PC-9 (cell line): ENCODE measurements around the gene GRHL1.

Experiments
- EZH2 ChIP-seq: fragments of 200-600 bp; sonication (generic); IDR thresholded peaks from 2 replicates; pipeline ENCODE4 v1.8.0; 2017; ENCODE audit warnings: antibody characterized with exemption, low read depth
- TF ChIP-seq, protein P1 (sequence below): fragments of 200-600 bp; sonication (generic); conservative IDR thresholded peaks from 2 replicates; pipeline ENCODE4 v1.6.1; 2017; ENCODE audit warnings: mixed run types, antibody characterized with exemption, mild to moderate bottlenecking, moderate library complexity

DNA sequence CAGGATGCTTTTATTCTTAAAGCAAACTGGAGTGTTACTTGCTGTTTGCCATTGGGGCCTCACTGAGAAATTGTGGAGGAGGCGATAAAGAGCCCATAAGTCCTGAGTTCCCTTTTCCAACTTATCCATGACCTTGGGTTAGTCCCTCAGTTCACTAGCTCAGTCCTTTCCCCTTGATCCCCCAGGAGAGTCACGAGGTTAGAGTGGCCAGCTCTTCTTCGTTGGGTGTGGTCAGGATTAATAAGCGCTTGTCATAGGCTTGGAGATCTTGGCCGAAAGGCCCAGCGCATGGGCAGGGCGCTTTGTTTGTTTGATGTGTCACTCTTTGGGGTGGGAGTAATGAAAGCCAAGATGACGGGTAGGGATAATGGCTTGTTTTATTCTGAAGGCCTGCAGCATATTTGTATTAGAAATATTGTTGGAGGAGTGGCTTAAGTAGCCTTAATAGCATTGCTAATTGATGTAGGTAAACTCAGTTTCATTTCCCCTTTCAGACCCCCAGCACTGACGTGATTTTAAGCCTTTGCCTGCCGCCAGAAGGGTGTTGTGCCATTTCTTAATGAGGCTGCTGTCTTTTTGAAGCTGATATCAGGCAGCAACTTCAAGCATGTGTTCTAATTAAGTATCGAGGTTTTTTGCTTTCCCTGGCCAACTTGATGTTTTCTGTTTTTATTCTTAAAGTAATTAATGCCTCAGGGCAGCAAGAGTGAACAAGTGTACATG, 15.7 kb downstream of the GRHL1 start:
- TF ChIP-seq, protein P1, sequence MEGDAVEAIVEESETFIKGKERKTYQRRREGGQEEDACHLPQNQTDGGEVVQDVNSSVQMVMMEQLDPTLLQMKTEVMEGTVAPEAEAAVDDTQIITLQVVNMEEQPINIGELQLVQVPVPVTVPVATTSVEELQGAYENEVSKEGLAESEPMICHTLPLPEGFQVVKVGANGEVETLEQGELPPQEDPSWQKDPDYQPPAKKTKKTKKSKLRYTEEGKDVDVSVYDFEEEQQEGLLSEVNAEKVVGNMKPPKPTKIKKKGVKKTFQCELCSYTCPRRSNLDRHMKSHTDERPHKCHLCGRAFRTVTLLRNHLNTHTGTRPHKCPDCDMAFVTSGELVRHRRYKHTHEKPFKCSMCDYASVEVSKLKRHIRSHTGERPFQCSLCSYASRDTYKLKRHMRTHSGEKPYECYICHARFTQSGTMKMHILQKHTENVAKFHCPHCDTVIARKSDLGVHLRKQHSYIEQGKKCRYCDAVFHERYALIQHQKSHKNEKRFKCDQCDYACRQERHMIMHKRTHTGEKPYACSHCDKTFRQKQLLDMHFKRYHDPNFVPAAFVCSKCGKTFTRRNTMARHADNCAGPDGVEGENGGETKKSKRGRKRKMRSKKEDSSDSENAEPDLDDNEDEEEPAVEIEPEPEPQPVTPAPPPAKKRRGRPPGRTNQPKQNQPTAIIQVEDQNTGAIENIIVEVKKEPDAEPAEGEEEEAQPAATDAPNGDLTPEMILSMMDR: no peak
- TF ChIP-seq EZH2: no peak
